NCI-H2107 treated with DMSO at 0.1 percent for 48 hours (cell line): Measurements from ENCODE around the gene ZNF554.

Experiments used
- DNase-seq: peaks from one replicate; lab custom pipeline; 2025; ENCODE audit not compliant: unreplicated experiment; lab: John Stamatoyannopoulos, UW

ZNF554 gene

GRCh38 chr19:2824129-2824528 lies 4.5 kb downstream of the ZNF554 start:
- no peak for DNase-seq

- no peak for DNase-seq
Observed at GRCh38 chr19:2827022-2827421, 7.4 kb downstream of the ZNF554 start.

GRCh38 chr19:2827840-2828489 lies 8.3 kb downstream of the ZNF554 start:
- no peak for DNase-seq

- DNase-seq, result no peak
Observed at GRCh38 chr19:2834294-2834871, 14.7 kb downstream of the ZNF554 start.

- DNase-seq, result no peak
Observed at GRCh38 chr19:2837430-2837829, 17.8 kb downstream of the ZNF554 start.

GRCh38 chr19:2840794-2841791 lies 21.4 kb downstream of the ZNF554 start, which contains the start of gene ZNF555:
ZNF555 (plus strand) TSS chr19:2841475; CDS start chr19:2841573, 98 bp downstream.
- no peak for DNase-seq

- DNase-seq, result no peak
Observed at GRCh38 chr19:2841855-2842574, 22.3 kb downstream of the ZNF554 start.

GRCh38 chr19:2845107-2845506 lies 25.4 kb downstream of the ZNF554 start:
- no peak for DNase-seq

GRCh38 chr19:2846180-2846894 lies 26.7 kb downstream of the ZNF554 start:
- no peak for DNase-seq

- DNase-seq, result no peak
Observed at GRCh38 chr19:2847507-2847906, 27.8 kb downstream of the ZNF554 start.

- DNase-seq, result no peak
Observed at GRCh38 chr19:2848616-2849015, 28.9 kb downstream of the ZNF554 start.

- DNase-seq, result no peak
Observed at GRCh38 chr19:2850256-2850925, 30.7 kb downstream of the ZNF554 start.

GRCh38 chr19:2852598-2852997 lies 32.9 kb downstream of the ZNF554 start:
- DNase-seq, result no peak

GRCh38 chr19:2853015-2853606 lies 33.4 kb downstream of the ZNF554 start:
- no peak for DNase-seq

GRCh38 chr19:2854849-2855248 lies 35.2 kb downstream of the ZNF554 start:
- no peak for DNase-seq

GRCh38 chr19:2856457-2857050 lies 36.9 kb downstream of the ZNF554 start:
- DNase-seq, result no peak

- no peak for DNase-seq
Observed at GRCh38 chr19:2858864-2859263, 39.2 kb downstream of the ZNF554 start.

GRCh38 chr19:2863816-2864215 lies 44.1 kb downstream of the ZNF554 start:
- no peak for DNase-seq
